NT2/D1 (cell line): Measurements from ENCODE around the gene MINK1.

ENCODE experiments used
- YY1 ChIP-seq: IDR thresholded peaks from 2 replicates; pipeline ENCODE4 v1.6.1; 2011; ENCODE audit not compliant: insufficient read length, insufficient read depth
- ZNF274 ChIP-seq: IDR thresholded peaks from 2 replicates; pipeline ENCODE4 v1.6.1; 2011; ENCODE audit warnings: mild to moderate bottlenecking, low read depth, low read length

DNA sequence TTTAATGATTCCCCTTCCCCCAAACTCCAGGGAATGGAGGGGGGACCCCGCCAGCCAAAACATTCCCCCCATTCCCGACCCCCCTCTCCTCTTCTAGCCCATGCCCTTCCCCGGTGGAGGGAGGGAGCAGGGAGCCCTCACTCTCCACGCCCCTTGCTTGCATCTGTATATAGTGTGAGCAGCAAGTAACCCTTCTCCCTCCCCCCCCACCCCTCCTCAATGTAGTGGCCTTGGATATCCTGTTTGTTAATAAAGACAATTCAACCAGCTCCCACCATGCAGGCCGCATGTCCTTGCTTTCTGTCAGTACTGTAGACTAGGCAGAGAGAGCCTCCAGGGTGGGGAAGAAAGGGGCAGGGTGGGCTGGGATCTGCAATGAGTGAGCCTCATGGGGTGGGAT lies 64.6 kb downstream of the MINK1 start:
- TF ChIP-seq ZNF274 (no peak), YY1 (no peak)
